HG03103 (cell line): Measurements from ENCODE around the gene LRRC28.

Source experiments
- ATAC-seq: cut with Tn5 transposase; IDR thresholded peaks from one replicate; pipeline ENCODE4 v1.9.1; 2021; ENCODE audit warnings: low read depth; ENCODE audit not compliant: unreplicated experiment

The LRRC28 gene

DNA sequence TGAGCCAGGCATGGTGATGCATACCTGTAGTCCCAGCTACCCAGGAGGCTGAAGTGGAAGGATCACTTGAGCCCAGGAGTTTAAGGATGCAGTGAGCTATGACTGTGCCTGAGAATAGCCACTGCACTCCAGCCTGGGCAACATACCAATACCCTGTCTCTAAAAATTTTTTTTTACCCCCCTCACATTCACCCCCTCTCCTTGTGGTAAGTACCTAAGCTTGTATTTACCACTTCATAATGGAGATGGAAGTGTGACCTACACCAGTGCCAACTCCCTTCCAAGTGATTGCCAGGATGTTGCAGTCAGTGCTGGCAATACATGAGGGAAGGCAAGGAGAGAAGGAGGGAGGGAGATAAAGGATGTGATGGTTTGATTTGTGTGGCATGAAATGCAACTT is 84.2 kb downstream of the LRRC28 start:
- ATAC-seq: no peak

DNA sequence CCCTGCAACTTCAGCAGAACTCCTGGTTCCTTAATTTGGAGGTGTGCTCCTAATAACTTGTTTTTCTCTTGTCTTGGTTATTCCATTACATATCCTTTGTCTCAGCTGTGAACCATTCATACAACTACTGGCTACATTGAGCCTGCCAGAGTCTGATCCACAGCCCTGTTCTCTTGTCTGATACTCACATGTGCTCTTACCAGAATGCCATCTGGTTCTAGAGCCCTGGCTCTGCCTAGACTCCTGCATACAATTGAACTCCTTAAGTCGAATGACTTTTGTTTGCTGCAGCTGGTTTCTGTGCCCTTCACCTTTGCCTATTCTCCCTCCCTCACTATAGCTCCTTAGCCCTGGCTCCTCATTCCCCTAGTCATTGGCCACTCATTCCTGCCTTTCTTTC is 85.5 kb downstream of the LRRC28 start:
- no peak for ATAC-seq

DNA sequence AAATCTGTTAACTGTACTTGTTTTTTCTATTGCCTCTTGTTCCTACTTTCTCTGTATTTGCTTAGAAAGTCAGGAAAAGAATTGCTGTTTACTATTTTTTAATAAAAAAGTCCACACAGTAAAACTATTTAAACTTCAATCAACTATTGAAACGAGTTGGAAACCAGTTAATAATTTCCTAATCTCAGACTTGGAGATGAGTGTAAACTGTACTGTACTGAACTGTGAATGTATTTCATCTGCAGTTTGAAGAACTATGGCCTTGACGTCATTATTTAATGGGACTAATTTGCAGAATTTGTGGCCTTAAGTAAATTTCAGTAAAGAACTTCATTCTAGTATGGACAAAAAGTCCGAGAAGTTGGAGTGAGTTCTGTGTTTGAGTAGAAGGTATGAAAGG is 89.1 kb downstream of the LRRC28 start:
- no peak for ATAC-seq

DNA sequence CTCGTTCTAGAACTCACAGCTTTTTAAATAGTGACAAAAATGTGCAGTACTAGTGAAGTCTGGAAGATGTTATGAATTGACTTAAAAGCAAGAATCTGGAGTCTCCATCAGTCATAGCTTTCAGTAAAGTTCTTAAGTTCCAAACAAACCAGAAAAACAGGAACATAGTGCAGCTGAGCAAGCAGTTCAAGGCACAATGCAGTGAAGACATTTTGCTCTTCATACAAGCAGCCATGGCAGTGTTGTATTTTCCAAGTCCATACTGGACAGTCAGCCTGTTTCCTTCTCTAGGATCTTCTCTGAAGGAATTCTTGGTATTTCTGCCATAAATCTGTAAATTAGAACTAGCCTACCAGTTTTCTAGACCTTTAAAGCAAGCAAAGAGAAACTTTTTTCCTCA is 90.5 kb downstream of the LRRC28 start:
- ATAC-seq: no peak

DNA sequence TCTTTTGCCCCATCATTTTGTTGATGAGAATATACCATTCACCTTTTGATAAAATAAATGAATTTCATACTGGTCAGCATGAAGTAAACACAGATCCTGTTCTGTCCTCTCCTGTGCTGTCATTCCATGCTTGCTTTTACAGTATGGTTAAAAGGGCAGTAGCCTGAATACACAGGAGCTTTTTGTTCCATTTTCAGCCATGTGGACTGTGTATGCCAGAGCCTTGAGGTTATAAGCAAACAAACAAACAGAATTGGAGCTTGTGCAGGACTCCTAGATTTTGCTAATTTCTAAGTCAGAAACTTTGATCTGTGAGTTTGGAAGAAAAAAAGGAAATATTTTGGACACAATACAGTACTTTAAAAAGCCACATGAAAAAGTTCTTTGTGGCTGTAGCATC is 91.9 kb downstream of the LRRC28 start:
- no peak for ATAC-seq

DNA sequence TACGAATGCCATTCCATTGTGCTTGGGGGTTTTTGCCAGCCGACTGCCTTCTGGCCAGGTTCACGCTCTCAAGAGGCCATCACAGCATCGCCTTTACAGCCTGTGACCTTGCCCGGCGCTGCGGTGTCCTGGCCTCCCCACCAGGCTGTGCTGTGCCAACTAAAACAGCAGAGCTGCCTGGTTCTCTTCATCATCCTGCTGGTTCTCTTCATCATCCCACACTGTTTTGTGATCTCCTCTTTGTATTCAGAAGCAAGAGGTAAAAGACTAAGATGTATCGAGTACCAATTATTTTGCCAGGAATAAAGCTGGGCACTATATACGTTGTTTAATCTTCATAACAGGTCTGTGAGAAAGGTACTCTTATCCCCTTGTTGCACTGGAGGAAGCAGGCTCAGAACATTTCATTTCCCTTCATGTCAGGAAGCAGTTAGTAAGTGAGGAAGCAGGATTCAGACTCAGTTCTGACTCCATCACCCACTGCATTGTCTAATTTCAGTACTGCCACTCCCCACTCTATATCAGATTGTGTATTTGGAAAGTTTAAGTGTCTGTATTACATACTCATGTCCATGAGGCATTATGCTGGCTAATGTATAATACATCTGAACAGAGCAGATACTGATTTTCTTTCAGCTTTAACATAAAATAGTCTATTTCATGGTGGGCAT is 92.7 kb downstream of the LRRC28 start:
- ATAC-seq: no peak

DNA sequence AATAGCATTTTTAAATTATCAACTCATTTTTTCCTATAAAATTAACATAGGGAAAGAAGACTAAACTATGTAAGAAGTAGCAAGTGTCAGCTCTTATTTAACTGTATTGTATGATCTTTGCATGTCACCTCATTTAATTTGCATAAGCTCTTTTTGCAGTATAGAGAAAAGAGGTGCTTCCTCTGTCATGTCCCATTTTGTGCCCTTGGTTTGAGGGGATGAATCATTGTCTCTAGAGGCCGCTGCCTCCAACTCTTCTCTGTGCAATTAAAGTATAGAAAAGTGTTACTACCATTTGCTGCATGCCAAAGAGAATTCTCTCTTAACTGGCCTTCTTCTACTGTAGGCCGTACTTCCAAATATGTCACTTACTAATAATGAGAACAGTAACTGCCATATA is 93.4 kb downstream of the LRRC28 start:
- no peak for ATAC-seq

DNA sequence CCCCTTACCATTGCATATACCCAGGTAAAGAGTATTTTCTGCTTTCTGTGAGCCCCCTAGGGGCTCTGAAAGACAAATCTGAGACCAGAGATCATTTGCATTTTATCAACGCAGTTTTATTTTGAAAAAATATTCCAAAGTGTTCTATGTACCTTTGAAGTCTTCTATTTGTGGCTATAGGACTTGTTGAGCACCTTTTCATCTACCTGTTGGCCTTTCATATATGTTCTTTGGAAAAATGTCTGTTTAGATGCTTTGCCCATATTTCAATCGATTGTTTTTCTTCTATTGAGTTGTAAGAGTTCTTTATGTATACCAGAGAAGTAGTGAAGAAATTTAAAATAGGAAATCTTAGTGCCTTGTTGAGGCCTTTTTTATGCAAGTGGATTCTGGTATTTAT is 94.0 kb downstream of the LRRC28 start:
- ATAC-seq: no peak

DNA sequence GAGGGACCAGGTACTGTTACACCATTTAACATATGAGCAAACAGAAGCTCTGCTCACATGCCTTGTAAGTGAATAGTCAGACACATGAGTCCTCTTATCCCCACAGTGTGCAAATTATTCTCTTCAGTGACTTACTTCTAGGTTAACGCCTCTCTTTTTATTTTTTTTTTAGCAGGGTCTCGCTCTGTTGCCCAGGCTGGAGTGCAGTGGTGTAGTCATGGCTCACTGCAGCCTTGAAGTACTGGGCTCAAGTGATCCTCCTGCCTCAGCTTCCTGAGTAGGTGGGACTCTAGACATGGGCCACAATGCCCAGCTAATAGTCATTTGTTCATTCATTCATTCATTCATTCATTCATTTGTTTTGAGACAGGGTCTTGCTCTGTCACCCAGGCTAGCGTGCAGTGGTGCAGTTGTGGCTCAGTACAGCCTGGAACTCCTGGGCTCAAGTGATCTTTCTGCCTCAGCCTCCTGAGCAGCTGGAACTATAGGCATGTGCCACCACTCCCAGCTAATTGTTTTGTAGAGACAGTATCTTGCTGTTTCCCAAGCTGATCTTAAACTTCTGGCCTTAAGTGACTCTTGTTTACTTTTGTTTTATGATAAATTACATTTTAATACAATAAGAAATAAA is 94.7 kb downstream of the LRRC28 start:
- ATAC-seq: peak; percentile 59

DNA sequence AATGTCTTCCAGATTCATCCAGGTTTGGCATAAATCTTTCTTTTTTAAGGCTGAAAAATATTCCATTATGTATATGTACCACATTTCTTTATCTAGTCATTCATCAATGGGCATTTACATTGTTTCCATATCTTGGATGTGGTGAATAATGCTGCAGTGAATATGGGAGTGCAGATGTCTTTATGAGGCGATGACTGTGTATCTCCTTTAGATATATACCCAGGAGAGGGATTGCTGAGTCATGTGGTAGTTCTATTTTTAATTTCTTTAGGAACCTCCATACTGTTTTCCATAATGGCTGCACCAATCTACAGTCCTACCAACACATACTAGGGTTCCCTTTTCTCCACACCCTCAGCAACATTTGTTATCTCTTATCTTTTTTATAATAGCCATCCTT is 96.3 kb downstream of the LRRC28 start:
- ATAC-seq: no peak

DNA sequence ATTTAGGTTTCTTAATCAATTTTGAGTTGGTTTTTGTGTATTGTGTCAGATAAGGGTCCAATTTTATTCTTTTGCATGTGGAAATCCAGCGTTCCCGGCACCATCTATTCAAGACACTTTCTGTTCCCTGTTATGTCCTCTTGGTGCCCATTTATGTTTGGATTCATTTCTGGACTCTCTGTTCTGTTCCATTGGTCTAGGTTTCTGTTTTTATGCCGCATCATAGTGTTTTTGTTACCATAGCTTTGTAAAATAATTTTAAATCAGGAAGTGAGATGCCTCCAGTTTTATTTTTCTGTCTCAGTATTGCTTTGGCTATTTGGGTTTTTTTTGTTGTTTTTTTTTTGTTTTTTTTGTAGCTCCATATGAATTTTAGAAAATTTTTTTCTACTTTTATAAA is 97.1 kb downstream of the LRRC28 start:
- no peak for ATAC-seq

DNA sequence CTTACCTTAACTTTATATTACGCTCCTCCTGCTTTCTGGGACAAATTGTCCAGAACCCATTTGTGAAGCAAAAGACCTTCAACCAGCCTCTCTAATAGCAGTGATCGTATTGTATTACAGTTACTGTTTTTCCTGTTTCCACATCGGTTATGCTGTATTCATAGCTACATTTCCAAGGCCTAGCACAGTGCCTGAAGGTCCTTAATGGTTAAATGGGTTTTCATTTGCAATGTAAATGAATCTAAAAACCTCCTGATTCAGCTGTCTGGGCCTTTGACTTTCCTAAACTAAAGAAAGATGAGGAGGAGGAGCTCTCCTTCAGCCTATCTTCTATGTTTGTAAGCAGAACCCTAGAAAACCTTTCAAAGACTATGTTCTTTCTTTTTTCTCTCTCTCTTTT is 99.1 kb downstream of the LRRC28 start:
- no peak for ATAC-seq

DNA sequence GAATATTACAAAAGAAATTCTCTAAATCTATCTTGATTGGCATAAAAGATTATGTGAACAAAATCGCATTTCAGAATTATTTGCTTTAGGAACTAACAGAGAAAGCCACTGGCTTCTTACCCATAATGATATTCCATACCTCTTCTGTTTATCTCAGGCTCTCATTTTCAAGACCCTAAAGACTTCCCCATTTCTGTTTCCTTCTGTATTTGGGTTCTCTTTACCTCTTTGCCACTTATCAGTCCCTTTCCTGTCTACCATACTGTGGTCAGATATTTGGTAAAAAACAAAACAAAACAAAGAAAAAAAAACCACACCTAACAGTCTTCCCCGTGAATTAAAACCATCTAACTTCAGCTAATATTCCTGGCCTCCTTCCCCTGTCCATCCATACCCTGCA is 108.5 kb downstream of the LRRC28 start:
- no peak for ATAC-seq

DNA sequence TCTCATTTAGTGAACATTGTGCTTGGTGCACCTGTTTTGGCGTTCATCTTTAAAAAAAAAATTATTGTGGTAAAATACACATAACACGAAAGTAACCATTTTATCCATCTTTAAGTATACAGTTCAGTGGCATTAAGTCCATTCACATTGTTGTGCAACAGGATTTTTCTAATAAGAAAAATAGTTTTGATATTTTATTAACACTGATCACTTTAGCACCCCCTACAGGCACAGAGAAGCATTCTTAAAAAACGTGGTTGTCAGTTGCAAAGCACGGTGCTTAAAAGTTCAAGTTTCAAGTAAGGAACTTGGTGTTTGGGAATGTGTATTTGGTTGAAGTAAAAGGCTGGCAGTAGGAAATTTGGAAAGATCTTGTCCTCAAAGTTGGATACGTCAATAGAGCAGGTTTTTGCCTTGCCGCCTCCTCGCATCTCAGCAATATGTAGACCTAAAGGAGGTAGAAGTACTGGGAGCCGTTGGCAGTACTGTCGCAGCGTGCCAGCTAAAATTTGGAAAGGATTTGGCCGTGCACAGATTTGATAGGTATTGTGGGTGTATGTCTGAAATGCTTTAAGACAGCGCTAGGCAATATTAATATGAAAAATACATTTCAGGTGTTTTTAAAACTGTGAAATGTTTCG is 110.4 kb downstream of the LRRC28 start:
- no peak for ATAC-seq

DNA sequence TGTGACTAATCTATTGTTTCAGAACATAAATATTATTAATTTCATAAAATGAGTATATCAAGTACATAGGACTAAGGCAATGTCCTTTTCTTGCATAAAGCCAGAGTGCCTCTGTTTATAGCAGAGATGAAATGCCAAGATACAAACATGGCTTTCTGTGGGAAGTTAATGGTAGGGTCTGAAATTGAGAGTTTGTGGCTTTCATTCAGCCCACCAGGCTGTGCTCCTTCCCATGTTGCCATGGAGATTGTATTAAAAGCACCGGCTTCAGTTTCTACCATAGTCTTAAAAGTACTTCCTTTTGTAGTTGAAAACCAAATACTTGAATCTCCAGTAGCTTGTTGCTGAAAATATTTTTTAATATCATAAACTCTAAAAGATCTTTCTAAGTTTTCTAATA is 114.0 kb downstream of the LRRC28 start:
- peak; percentile 96 for ATAC-seq

DNA sequence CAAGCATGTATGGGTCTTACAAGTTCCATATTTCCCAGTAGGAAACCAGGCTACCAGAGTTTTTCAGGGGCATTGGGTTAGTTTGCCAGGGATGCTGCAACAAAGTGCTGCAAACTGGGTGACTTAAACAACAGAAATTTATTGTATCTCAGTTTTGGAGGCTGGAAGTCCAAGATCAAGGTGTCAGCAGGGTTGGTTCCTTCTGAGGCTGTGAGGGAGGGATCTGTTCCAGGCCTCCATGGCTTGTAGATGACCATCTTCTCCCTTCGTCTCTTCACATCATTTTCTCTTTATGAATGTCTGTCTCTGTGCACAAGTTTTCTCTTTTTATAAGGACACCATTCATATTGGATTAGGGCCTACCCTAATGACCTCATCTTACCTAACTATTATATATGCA is 114.7 kb downstream of the LRRC28 start:
- ATAC-seq: no peak

DNA sequence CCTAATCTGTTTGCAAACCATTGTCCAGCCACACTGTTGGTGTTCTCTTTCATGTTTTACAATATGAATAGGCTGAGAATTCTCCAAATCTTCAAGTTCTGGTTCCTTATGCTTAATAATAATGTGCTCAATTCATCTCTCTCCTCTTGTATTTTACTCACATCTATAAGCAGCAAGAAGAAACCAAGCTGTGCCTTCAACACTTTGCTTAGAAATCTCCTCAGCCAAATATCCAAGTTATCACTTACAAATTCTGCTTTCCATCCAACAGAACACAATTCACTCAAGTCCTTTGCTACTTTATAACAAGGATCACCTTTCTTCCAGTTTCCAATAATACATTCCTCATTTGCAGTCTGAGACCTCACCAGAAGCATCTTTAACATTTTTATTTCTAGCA is 117.5 kb downstream of the LRRC28 start:
- no peak for ATAC-seq

DNA sequence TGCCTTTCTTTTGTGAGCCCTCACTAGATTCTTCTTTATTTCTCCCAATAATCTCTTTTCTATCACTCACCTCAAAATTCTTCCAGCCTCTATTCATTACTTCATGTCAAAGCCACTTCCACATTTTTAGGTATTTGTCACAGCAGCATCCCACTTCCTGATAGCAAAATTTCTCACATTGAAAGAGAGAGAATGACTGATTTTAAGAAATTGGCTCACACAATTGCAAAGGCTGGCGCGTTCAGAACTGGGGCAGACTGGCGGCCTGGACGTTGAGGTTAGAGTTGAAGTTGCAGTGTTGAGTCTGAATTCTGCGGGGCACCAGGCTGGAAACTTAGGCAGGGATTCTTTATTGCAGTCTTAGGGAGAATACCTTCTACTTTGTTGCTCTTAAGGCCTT is 117.9 kb downstream of the LRRC28 start:
- no peak for ATAC-seq

DNA sequence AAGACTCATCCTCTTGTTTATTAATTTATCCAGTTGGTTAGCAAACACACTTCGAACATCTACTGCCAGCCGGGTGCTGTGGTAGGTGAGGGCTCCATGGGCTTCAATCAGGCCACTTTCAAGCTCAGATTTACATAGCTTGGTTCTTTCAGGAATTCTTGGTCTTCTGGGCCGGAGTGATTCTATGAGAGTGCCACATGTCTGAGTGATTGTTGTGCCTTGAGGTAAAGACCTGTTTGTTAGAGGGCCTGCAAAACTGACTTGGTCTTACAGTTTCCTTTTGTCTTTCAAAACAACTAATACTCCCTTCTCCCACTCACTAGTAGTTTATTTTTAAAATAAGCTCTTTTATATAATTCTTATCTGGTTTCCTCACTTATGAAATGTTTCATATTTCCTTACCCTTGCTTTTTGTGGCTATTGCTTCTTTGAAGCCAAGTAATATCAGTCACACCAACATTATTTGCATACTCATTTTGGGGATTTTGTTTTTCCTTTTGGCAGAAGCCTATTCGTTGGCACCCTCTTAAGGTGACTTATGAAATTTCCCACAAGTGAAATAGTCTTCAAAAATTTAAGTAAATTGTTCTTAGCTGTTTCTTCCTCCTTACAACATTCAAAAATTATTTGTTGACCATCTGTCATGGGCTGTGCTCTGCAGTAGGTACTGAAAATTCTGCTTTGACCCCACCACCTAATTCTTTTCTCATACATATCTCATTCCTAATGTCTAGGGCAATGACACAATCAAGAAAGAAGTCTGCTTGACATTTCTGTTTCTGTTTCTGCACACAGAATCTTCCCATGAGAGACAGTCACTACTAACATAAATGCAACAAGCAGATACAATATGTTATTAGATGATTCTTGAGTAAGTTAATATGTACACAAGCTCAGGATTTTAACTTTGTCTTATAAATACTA is 120.2 kb downstream of the LRRC28 start:
- peak; percentile 90 for ATAC-seq

DNA sequence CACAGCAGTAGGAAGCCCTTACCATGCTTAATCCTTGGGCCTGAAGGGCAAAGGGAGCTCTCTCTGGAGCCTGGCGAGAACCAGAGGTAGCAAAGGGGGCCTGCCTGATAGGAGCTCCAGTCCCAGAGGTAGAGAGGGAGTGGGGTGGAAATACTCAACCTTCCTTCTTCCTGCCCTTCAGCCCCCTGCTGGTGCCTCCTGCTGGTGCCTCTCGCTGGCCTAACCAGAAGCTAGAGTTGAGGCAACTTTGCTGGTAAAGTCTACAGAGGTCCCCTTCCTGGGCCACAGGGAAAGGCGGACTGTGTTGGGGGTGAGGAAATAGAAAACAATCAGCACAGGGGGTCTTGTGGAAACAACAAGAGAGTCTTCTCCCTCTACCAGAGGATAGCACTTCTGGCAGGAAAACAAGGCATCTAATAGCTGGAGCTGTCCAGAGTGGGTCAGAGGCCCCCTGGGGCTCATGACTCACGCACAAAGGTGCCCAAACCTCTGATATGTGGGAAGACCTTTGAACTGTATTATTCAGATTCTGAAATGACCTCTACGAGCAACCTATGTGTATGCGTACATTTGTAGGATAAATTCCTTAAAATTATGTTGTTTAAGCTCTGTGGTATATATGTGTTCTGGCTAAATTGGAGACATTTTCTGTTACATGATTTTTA is 133.9 kb downstream of the LRRC28 start:
- no peak for ATAC-seq

DNA sequence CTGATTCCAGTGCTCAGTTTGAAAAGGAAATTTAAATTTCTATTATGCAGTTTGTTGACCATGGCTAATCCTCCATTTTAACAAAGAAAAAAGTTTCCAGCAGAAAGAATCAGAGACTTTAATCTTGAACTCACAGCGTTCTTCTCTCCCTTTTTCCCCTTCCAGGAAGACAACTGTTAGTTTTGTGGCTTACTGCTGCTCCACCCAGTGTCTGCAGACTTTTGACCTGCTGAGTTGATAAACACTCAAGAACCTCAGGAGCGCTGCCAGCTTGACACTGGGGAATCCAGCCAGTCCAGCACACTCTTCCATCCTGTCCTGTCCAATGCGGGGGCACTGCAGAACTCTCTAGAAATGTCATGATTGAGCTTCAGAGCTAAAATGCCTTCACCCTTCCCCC is 134.6 kb downstream of the LRRC28 start:
- no peak for ATAC-seq
